Stimulated activated CD8-positive, alpha-beta memory T cell treated with anti-CD3 and anti-CD28 coated beads, Interleukin-7, amount 100 ng/mL, for 24 hours (primary cell): ENCODE measurements around the gene MAST2.
"Not testable (repeated sequence)": the region's sequence is repeated elsewhere in the genome, so short reads cannot be mapped to it uniquely, and the experiment has no call there.

ENCODE experiments used
- DNase-seq: peaks from one replicate; pipeline ENCODE4 v3.0.0-alpha.2; 2020; ENCODE audit warnings: low read depth

Gene MAST2

GRCh38 chr1:45857755-45858492 is 54.5 kb downstream of the MAST2 start:
- not testable (repeated sequence) for DNase-seq

GRCh38 chr1:45859221-45859620 is 55.8 kb downstream of the MAST2 start:
- DNase-seq = no peak

- no peak for DNase-seq
Measured at GRCh38 chr1:45862008-45862407, 58.6 kb downstream of the MAST2 start.

- DNase-seq = no peak
Measured at GRCh38 chr1:45863218-45863617, 59.8 kb downstream of the MAST2 start.

GRCh38 chr1:45864167-45865106 is 61.0 kb downstream of the MAST2 start:
- DNase-seq = no peak

GRCh38 chr1:45867697-45868348 is 64.4 kb downstream of the MAST2 start:
- no peak for DNase-seq

- DNase-seq = no peak
Measured at GRCh38 chr1:45868861-45869260, 65.4 kb downstream of the MAST2 start.

GRCh38 chr1:45870500-45870899 is 67.1 kb downstream of the MAST2 start:
- no peak for DNase-seq

- DNase-seq = not testable (repeated sequence)
Measured at GRCh38 chr1:45872173-45872801, 68.9 kb downstream of the MAST2 start.

- DNase-seq = no peak
Measured at GRCh38 chr1:45876000-45876617, 72.7 kb downstream of the MAST2 start.

GRCh38 chr1:45877264-45877663 is 73.9 kb downstream of the MAST2 start:
- DNase-seq = no peak

GRCh38 chr1:45879885-45880598 is 76.6 kb downstream of the MAST2 start:
- no peak for DNase-seq

GRCh38 chr1:45880930-45881329 is 77.5 kb downstream of the MAST2 start:
- DNase-seq = no peak

- no peak for DNase-seq
Measured at GRCh38 chr1:45883658-45884057, 80.2 kb downstream of the MAST2 start.

GRCh38 chr1:45884700-45885099 is 81.3 kb downstream of the MAST2 start:
- no peak for DNase-seq

- no peak for DNase-seq
Measured at GRCh38 chr1:45886229-45886628, 82.8 kb downstream of the MAST2 start.

- DNase-seq = no peak
Measured at GRCh38 chr1:45887156-45887842, 83.9 kb downstream of the MAST2 start.

- no peak for DNase-seq
Measured at GRCh38 chr1:45890078-45890477, 86.7 kb downstream of the MAST2 start.

- DNase-seq = no peak
Measured at GRCh38 chr1:45891087-45891486, 87.7 kb downstream of the MAST2 start.

- DNase-seq = no peak
Measured at GRCh38 chr1:45892068-45892785, 88.8 kb downstream of the MAST2 start.
